ELF-1 (cell line): ENCODE measurements around the gene RFTN1.

Source experiments
- DNase-seq: peaks from one replicate; pipeline ENCODE4 v3.0.0-alpha.2; 2016; ENCODE audit warnings: low read depth, low spot score

The RFTN1 gene

GRCh38 chr3:16487511-16488175, 25.9 kb downstream of the RFTN1 start:
- no peak for DNase-seq

GRCh38 chr3:16486951-16487480, 26.5 kb downstream of the RFTN1 start:
- no peak for DNase-seq

GRCh38 chr3:16486201-16486600, 27.3 kb downstream of the RFTN1 start:
- DNase-seq = no peak

GRCh38 chr3:16485395-16485992, 28.0 kb downstream of the RFTN1 start:
- no peak for DNase-seq

GRCh38 chr3:16484984-16485383, 28.5 kb downstream of the RFTN1 start:
- no peak for DNase-seq

- no peak for DNase-seq
Observed at GRCh38 chr3:16484216-16484615, 29.3 kb downstream of the RFTN1 start.

GRCh38 chr3:16482770-16483531, 30.5 kb downstream of the RFTN1 start:
- DNase-seq = peak; percentile 67

- no peak for DNase-seq
Observed at GRCh38 chr3:16482194-16482769, 31.2 kb downstream of the RFTN1 start.

GRCh38 chr3:16481546-16481897, 32.0 kb downstream of the RFTN1 start:
- DNase-seq = no peak

GRCh38 chr3:16480861-16481545, 32.5 kb downstream of the RFTN1 start:
- no peak for DNase-seq

- DNase-seq = no peak
Observed at GRCh38 chr3:16478516-16478915, 35.0 kb downstream of the RFTN1 start.

GRCh38 chr3:16477521-16477920, 36.0 kb downstream of the RFTN1 start:
- no peak for DNase-seq

GRCh38 chr3:16477056-16477455, 36.4 kb downstream of the RFTN1 start:
- DNase-seq = no peak

GRCh38 chr3:16476636-16477035, 36.9 kb downstream of the RFTN1 start:
- DNase-seq = no peak

GRCh38 chr3:16475766-16476165, 37.7 kb downstream of the RFTN1 start:
- DNase-seq = no peak

GRCh38 chr3:16474920-16475319, 38.6 kb downstream of the RFTN1 start:
- DNase-seq = no peak

GRCh38 chr3:16474216-16474615, 39.3 kb downstream of the RFTN1 start:
- DNase-seq = no peak

GRCh38 chr3:16472593-16472992, 40.9 kb downstream of the RFTN1 start:
- no peak for DNase-seq

- no peak for DNase-seq
Observed at GRCh38 chr3:16471897-16472296, 41.6 kb downstream of the RFTN1 start.

GRCh38 chr3:16470590-16470989, 42.9 kb downstream of the RFTN1 start:
- DNase-seq = no peak

- DNase-seq = no peak
Observed at GRCh38 chr3:16468336-16469098, 45.0 kb downstream of the RFTN1 start.
